NCI-H1105 (cell line): ENCODE results near the gene ENPP7.

Experiments used
- DNase-seq: peaks from one replicate; lab custom pipeline; 2025; lab: John Stamatoyannopoulos, UW

Gene ENPP7

DNA sequence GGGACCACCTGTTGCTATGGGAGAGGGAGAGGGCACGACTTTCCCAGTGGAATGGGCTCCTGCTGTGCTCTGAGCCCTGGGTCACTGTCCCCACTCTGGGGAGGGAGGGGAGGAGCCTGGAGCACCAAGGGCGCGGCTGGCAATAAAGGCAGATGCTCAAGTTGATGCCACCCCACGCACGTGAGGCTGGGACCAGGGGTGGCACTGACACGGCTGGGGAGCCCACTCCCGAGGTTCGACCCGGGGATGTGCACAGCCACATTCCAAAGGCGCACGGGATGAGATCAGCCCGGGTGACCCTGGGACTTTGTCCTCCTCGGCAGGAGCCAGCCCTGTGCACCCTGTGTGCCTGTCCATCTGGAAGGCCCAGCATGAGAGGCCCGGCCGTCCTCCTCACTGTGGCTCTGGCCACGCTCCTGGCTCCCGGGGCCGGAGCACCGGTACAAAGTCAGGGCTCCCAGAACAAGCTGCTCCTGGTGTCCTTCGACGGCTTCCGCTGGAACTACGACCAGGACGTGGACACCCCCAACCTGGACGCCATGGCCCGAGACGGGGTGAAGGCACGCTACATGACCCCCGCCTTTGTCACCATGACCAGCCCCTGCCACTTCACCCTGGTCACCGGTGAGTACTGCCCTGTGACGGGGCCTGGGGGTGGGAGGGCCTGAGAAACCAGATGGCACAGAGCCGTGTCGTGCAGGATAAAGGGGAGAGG lies at the start of gene ENPP7:
Gene ENPP7 (plus strand): TSS at position 175 of the 715 bp plus-strand sequence. CDS start 197 bp downstream, at position 372.
- DNase-seq = no peak

DNA sequence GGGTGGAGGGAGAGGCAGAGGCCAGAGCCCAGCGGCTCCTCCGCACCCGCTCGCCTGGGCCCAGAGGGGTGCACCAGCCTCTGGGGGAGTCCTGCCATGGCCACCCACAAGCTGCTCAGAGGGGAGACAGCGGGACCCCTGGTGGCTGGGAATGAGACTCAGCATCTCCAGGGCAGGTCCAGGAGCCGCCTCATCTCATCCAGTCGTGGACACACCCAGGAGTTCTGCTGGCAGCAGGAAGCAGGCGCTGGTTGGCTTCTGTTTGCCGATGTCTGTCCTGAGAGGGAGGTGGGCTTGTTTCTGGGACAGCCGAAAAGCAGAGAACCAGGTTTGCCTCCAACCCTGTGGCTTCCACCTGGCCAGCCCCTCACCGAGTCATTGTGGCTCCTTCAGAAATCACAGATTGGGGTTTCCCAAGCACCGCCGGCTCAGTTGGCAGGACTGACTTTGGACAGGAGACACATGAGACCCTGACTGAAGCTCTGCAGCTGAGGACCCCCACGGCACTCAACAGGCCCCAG lies 49.6 kb upstream of the ENPP7 start:
- no peak for DNase-seq

- no peak for DNase-seq
These were observed 49.0 kb upstream of the ENPP7 start for GRCh38 chr17:79681628-79682261.

DNA sequence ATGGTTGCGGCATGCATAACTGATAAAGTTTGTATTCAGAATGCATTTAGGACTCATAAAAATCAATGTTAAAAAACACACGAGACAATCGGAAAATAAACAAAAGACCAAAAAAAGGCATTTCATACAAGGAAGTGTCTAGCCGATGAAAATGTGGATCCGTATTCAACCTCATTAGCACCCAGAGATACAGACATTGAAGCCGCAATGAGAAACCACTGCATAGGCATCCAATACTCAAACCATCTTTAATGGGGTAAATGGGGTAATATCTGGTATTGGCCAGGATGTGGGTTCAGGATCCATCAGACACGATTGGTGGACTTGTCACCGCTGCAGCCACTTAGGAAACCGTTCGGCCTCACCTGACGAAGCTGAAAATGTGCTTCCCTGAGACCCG lies 47.4 kb upstream of the ENPP7 start:
- DNase-seq = no peak

DNA sequence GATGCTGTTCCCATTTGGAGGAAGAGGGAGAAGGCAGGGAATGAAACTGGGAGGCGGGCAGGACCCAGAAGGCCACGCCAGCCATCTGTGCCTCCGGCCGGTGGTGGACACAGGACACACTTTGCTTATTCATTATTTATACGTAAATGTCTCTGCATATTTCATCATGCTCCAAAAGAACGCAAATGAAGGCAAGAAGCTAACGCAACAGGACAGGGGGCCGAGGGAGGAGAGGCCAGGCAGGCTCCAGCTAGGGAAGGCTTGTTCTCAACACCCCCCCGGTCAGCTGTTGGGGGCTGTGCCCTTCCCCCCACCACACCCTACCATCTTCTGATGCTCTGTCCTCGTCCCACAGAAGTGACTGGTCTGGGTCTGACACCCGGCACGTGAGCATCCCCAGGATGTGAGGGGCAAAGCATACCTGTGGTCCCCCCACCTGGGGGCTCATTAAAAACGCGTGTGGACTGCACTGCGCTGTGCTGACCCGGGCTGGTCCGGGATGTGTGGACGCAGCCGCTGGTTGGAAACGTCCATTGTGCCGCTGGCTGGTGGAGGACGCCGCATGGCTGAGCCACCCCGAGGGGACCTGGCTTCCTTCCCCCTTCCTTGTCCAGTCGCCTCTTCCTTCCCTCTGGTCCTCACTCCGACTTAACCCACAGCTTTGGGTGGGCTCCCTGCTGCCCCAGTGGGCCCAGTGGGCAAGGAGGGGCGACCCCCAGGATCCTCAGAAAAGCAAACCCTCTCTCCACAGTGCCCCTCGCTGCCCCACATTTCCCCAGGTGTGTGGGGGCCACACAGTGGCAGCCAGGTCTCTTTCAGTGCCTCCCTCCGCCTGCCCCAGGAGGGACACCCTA lies 46.4 kb upstream of the ENPP7 start:
- DNase-seq = no peak

- no peak for DNase-seq
These were observed 45.6 kb upstream of the ENPP7 start for GRCh38 chr17:79685121-79685520.

- no peak for DNase-seq
These were observed 44.3 kb upstream of the ENPP7 start for GRCh38 chr17:79686476-79686875.

GRCh38 chr17:79690466-79690865 lies 40.3 kb upstream of the ENPP7 start:
- DNase-seq = no peak

DNA sequence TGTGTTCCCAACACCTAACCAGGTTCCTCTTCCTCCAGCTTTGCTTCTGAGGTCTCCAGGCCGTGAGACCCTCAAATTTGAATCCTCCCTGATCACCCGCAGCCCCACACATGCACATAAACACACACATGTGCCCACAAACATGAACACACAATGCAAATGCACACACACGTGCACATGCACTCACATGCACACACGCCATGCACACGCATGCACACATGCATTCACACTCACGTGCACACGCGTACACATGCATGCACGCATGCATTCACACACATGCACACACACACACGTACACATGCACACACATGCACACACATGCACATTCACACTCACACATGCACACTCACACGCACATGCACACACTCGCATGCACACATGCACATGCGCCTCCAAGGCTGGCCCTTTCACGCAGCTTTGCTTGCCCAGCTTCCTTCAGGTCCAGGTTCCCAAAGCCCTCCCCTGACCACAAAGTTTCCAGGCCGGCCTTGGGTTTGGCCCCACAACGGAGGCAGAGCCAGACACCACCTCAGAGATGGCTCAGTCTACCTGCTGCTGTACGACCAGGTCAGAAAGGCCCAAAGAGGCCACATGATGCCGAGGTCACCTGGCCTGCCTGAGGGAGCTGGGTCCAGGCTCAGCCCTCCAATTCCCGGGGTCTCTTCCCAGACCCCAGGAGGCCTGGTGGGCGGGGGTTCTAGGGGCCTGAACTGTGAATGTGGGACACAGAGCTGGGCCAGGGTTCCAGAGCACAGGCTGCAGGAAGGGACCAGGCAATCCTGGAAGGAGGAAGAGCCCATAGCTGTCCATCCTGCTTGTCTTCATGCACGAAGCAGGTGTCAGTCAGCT lies 39.5 kb upstream of the ENPP7 start:
- no peak for DNase-seq

- no peak for DNase-seq
These were observed 38.8 kb upstream of the ENPP7 start for GRCh38 chr17:79691931-79692330.

- no peak for DNase-seq
These were observed 37.3 kb upstream of the ENPP7 start for GRCh38 chr17:79693419-79693818.

DNA sequence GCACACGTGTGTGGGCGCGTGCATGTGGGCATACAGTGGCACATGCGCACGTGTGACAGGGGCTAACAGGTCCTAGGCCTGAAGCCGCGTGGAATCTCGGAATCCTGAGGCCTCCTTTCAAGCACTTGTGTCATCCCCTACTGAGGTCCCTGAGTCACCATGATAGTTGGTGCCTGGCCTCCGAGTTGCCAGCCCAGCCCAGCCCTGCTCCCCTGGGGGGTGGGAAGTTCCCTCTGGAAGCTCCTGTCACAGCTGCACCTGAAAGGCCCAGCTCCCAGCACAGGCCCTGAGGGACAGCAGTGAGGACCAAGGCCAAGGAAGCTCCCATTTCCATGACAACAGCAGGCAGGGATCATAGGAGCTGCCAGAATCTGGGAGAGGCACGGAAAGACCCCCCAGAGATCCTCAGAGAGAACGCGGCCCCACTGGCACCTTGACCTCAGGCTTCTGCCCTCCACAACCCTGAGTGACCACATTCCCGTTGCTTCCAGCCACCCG lies 35.4 kb upstream of the ENPP7 start:
- DNase-seq = no peak

DNA sequence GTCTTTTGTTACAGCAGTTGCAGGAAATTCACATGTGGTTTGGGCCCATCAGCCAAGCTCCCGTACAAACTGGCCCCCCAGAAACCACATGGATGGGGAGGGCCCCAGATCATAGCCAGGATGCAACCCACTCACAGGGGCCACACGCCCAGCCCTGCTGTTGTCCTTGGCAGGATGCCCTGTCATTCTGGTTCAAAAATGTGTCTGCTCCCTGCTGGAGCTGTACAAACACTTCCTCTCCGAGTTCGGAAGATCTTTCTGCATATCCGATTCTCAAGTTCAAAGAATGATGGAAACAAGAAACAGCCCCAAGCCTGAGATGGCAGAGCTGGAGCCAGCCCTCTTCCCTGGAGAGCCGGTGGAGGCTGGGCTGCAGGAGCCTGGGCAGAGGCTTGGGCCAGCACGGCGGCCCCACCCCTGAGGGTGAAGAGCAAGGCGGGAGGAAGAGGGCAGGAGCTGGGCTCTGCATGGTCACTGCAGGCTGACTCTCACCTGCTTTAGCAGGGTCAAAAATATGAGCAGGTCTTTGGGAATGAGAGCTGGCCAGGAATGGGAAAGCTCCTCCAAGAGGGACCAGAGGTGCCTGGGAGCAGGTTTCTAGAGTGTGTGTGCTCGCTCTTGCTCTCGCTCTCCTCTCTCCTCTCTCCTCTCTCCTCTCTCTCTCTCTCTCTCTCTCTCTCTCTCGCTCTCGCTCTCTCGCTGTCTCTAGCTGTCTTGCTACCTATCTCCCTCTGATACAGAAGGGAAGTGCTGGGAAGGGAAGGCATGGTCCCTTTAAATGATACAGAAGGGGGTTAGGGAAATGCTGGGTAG lies 34.7 kb upstream of the ENPP7 start:
- no peak for DNase-seq

DNA sequence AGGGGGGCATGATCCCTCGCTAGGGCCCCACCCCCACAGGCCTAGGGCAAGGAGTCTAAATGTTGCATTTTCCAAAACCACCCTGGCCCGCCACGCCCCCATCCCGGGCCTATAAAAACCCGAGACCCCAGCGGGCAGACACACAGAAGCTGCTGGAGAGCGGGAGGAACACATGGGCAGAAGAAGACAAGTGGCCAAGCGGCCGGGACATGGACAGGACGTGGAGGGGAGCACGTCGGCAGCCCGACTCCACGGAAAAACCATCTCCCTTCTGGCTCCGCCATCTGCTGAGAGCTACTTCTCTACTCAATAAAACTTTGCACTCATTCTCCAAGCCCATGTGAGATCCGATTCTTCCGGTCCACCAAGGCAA lies 34.1 kb upstream of the ENPP7 start:
- no peak for DNase-seq

GRCh38 chr17:79698146-79698846 lies 32.4 kb upstream of the ENPP7 start:
- DNase-seq = no peak

- no peak for DNase-seq
These were observed 31.2 kb upstream of the ENPP7 start for GRCh38 chr17:79699386-79700036.

- no peak for DNase-seq
These were observed 30.2 kb upstream of the ENPP7 start for GRCh38 chr17:79700592-79700991.

- DNase-seq = no peak
These were observed 28.7 kb upstream of the ENPP7 start for GRCh38 chr17:79702034-79702433.

DNA sequence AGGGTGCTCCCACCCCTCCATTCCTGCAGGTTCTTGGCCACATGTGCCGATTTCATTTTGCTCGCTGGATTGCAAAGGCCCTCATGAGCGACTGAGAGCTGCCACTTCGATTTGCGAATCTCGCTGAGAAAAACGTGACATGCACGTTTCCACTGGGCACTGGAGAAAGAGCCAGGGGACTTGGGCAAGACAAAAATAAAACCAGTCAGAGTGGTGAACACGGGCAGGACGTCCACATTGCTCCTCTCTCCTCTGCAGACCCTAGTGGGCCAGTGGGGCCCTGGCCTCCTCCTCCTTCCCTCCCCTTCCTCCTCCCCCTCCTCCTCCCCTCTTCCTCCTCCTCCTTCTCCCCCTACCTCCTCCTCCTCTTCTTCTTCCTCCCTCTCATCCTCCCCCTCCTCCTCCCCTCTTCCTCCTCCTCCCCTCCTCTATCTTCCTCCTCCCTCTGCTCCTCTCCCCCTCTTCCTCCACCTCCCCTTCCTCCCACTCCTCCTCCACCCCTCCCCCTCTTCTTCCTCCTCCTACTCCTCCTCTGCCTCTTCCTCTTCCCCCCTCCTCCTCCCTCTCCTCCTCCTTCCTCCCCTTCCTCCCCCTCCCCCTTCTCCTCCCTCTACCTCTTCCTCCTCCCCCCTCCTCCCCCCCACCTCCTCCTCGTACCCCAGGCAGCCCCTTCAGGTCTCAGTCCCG lies 28.1 kb upstream of the ENPP7 start:
- no peak for DNase-seq
